ENCODE results near the gene NRIP2.

Gene NRIP2

DNA sequence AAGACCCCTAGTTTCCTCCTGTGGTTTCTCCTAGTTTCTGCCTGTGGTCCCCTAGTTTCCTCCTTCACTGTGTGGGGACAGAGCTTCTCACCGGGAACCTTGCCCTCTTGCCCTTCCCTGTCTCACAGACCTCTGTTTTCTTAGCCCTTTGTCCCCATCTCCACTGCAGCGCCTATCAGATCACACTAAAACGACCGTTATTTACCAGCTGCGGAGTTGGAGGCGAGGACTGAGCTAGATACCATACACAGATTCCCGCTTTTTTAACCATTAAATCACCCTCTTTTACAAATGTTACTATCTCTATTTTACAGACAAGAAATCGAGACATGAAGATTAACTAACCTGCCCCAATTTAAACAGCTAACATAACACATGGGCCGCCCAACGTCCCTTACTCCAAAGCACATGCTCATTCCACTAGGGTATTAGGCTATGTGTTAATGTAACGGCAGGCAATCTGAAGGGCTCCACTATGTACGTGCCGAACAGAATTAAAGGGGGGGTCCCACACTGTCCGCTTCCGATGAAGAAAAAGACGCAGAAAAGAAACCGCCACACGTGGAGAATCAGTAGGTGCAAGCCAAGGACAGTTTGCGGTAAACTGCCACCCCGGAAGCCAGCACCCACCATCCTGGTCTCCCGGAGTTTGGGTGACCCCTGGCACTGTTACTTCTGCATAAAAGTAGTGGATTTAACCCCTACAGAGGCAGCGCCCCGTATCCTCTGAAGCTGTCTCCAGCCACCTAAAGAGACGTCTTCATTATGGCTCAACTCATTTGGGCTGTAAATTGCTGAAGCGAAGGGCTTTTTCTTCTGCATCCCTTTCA, 41.9 kb downstream of the NRIP2 start:
- Histone ChIP-seq H3K4me3 (ENCODE audit: low read depth in 1 of 2, low read length in 1 of 2) (no peak overlapping the region), H3K4me1 (ENCODE audit: control insufficient read depth in 1 of 2, insufficient read depth in 1 of 2, low read depth in 1 of 2, low read length in 1 of 2) (peaks cover 18 to 21% of the 10 kb centered on the region in 2 experiments), H3K9me3 (no peaks in the 10 kb centered on the region), H3K36me3 (no peaks in the 10 kb centered on the region), H3K27ac (no peak overlapping the region), H3K27me3 (peaks cover 33% of the 10 kb centered on the region)
- TF ChIP-seq, protein P1, sequence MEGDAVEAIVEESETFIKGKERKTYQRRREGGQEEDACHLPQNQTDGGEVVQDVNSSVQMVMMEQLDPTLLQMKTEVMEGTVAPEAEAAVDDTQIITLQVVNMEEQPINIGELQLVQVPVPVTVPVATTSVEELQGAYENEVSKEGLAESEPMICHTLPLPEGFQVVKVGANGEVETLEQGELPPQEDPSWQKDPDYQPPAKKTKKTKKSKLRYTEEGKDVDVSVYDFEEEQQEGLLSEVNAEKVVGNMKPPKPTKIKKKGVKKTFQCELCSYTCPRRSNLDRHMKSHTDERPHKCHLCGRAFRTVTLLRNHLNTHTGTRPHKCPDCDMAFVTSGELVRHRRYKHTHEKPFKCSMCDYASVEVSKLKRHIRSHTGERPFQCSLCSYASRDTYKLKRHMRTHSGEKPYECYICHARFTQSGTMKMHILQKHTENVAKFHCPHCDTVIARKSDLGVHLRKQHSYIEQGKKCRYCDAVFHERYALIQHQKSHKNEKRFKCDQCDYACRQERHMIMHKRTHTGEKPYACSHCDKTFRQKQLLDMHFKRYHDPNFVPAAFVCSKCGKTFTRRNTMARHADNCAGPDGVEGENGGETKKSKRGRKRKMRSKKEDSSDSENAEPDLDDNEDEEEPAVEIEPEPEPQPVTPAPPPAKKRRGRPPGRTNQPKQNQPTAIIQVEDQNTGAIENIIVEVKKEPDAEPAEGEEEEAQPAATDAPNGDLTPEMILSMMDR (IDR thresholded peaks at IDR 0.05): no peak

- peaks cover 33% of the 10 kb centered on the region for H3K27me3 ChIP-seq
- H3K4me1 ChIP-seq (ENCODE audit: control insufficient read depth in 1 of 2, insufficient read depth in 1 of 2, low read depth in 1 of 2, low read length in 1 of 2): peaks cover 9 to 12% of the 10 kb centered on the region in 2 experiments
- H3K9me3 ChIP-seq: no peaks in the 10 kb centered on the region
- TF ChIP-seq, protein P1 (IDR thresholded peaks at IDR 0.05): no peak
- no peaks in the 10 kb centered on the region for H3K36me3 ChIP-seq
- H3K27ac ChIP-seq: no peak overlapping the region
- no peak overlapping the region for H3K4me3 ChIP-seq (ENCODE audit: low read depth in 1 of 2, low read length in 1 of 2)
Observed at GRCh38 chr12:2791089-2791488, 43.7 kb downstream of the NRIP2 start.

GRCh38 chr12:2785017-2785416, 49.8 kb downstream of the NRIP2 start:
- peaks cover 28% of the 10 kb centered on the region for H3K27me3 ChIP-seq
- peaks cover 5 to 8% of the 10 kb centered on the region in 2 experiments for H3K4me1 ChIP-seq (ENCODE audit: control insufficient read depth in 1 of 2, insufficient read depth in 1 of 2, low read depth in 1 of 2, low read length in 1 of 2)
- H3K36me3 ChIP-seq: no peaks in the 10 kb centered on the region
- no peak overlapping the region for H3K4me3 ChIP-seq (ENCODE audit: low read depth in 1 of 2, low read length in 1 of 2)
- no peaks in the 10 kb centered on the region for H3K9me3 ChIP-seq
- TF ChIP-seq, protein P1 (IDR thresholded peaks at IDR 0.05): no peak
- H3K27ac ChIP-seq: no peak overlapping the region

DNA sequence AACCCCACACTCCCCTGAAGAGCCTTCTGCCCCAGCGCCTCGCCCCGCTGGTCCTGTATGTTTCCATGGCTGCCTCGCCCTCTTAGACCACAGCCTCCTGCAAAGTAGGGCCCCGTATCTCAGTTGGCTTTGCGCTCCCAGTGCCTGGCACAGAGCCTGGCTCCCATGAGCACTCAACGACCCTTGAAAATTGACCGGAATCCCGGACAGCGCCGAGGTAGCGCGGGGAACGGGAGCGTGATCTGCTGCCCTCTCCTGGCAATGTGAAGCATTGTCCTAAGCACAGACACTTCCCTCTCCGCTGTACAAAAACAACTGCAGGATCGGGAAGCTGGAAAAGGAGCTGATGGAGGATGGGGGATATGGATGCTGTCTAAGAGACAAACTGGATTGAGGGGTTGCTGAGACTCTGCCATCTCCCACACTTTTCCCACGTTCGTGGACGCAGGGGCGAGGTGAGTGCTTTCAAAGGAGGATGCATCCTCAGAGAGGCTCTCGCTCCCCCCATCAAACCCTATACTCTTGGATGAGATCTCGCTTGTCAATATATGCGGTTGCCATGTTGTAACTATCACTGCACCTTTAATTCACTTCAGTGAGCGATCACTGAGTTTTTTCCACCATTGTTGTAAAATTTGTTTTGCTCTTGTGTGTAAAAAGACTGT, 50.8 kb downstream of the NRIP2 start:
- TF ChIP-seq, protein P1 (IDR thresholded peaks at IDR 0.05): peak; percentile 77
- no peaks in the 10 kb centered on the region for H3K36me3 ChIP-seq
- no peaks in the 10 kb centered on the region for H3K9me3 ChIP-seq
- H3K4me3 ChIP-seq (ENCODE audit: low read depth in 1 of 2, low read length in 1 of 2): peak overlapping the region in 1 of 2 experiments; percentile 4
- H3K4me1 ChIP-seq (ENCODE audit: control insufficient read depth in 1 of 2, insufficient read depth in 1 of 2, low read depth in 1 of 2, low read length in 1 of 2): peaks cover 5 to 8% of the 10 kb centered on the region in 2 experiments
- H3K27me3 ChIP-seq: peaks cover 31% of the 10 kb centered on the region
- no peak overlapping the region for H3K27ac ChIP-seq

DNA sequence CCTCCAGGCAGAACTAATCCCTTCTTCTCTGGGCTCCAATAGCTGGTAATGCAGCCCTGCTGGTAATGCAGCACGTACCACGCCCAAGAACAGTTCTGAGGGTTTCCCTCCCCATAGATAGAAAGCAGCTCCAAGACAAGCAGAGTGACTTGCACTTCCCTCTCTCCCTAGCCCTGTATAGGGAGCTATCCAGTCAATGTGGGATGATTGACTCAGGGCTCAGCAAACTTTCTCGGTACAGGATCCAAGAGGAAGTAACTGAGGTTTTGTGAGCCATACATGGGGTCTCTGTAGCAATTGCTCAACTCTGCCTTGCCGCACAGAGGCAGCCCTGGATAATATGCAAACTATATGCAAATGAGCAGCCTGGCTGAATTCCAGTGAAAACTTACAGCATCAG, 55.6 kb downstream of the NRIP2 start:
- H3K4me1 ChIP-seq (ENCODE audit: control insufficient read depth in 1 of 2, insufficient read depth in 1 of 2, low read depth in 1 of 2, low read length in 1 of 2): peaks cover 5 to 8% of the 10 kb centered on the region in 2 experiments
- H3K27me3 ChIP-seq: peaks cover 24% of the 10 kb centered on the region
- no peak overlapping the region for H3K27ac ChIP-seq
- H3K4me3 ChIP-seq (ENCODE audit: low read depth in 1 of 2, low read length in 1 of 2): no peak overlapping the region
- no peaks in the 10 kb centered on the region for H3K36me3 ChIP-seq
- H3K9me3 ChIP-seq: no peaks in the 10 kb centered on the region
- TF ChIP-seq, protein P1 (IDR thresholded peaks at IDR 0.05): no peak

Data from neutrophil (primary cell).